CD4-positive, alpha-beta T cell (primary cell): ENCODE data around the gene TLR4. TPM values are rescaled to one million over a fixed set of nuclear protein-coding genes. Genes with fewer than 3 reads are reported as not detected.

Experiments
- ATAC-seq: fragments of 200-7000 bp; cut with Tn5 transposase; one replicate; pipeline ENCODE4 v1.10.0; 2022; ENCODE audit warnings: mild to moderate bottlenecking; ENCODE audit not compliant: poor library complexity
- CTCF ChIA-PET: fragments of 350-600 bp; sonication (Branson Sonifier 250); formaldehyde crosslinking; loops from one replicate; lab custom pipeline; 2021; ENCODE audit warnings: antibody characterized with exemption, inconsistent platforms; lab: Charles Lee
- POLR2A ChIA-PET: fragments of 350-600 bp; sonication (Branson Sonifier 250); formaldehyde crosslinking; loops from one replicate; lab custom pipeline; 2021; ENCODE audit warnings: antibody characterized with exemption, inconsistent platforms; lab: Charles Lee
- DNase-seq, 14 experiments: peaks; one replicate each; pipeline ENCODE4 v3.0.0-alpha.2; 2013 to 2020; ENCODE audit warnings: mixed read lengths in 2 of 14
- H3K27ac ChIP-seq, 2 donors: one replicate each; pipeline versions ENCODE4 v1.5.1 to v1.7.0; 2013; ENCODE audit warnings: low read length in 2 of 2, low read depth in 1 of 2, mild to moderate bottlenecking in 1 of 2
- H3K27me3 ChIP-seq, 2 experiments: 1 replicate in 1 of 2; 2 replicates in 1 of 2; pipeline versions ENCODE4 v1.6.1 to v1.7.0; 2013; ENCODE audit warnings: low read length in 2 of 2, control low read depth in 1 of 2, mild to moderate bottlenecking in 1 of 2, moderate library complexity in 1 of 2; ENCODE audit not compliant: insufficient read depth in 2 of 2, control insufficient read depth in 1 of 2
- H3K36me3 ChIP-seq: one replicate; pipeline ENCODE4 v1.6.1; 2013; ENCODE audit warnings: low read length, control low read depth; ENCODE audit not compliant: insufficient read depth
- H3K4me1 ChIP-seq: one replicate; pipeline ENCODE4 v1.6.1; 2013; ENCODE audit warnings: low read length, control low read depth; ENCODE audit not compliant: insufficient read depth
- H3K4me3 ChIP-seq: one replicate; pipeline ENCODE4 v1.5.1; 2013; ENCODE audit warnings: mild to moderate bottlenecking, low read length, moderate library complexity
- H3K9me3 ChIP-seq, 2 experiments: 1 replicate in 1 of 2; 2 replicates in 1 of 2; pipeline versions ENCODE4 v1.6.1 to v1.7.0; 2013; ENCODE audit warnings: low read length in 2 of 2, mild to moderate bottlenecking in 2 of 2, control low read depth in 1 of 2, moderate library complexity in 1 of 2; ENCODE audit not compliant: control insufficient read depth in 1 of 2, insufficient read depth in 1 of 2
- H3K27ac Mint-ChIP-seq: one replicate; pipeline ENCODE4 v1.8.0; 2020; ENCODE audit warnings: mixed read lengths
- H3K27me3 Mint-ChIP-seq: one replicate; pipeline ENCODE4 v1.8.0; 2021; ENCODE audit warnings: mixed read lengths
- H3K36me3 Mint-ChIP-seq: one replicate; pipeline ENCODE4 v1.8.0; 2021; ENCODE audit warnings: low read depth, mixed read lengths
- H3K4me1 Mint-ChIP-seq: one replicate; pipeline ENCODE4 v1.8.0; 2021; ENCODE audit warnings: low read depth, mixed read lengths
- H3K4me3 Mint-ChIP-seq: one replicate; pipeline ENCODE4 v1.8.0; 2020; ENCODE audit warnings: mild to moderate bottlenecking, mixed read lengths
- H3K9me3 Mint-ChIP-seq: one replicate; pipeline ENCODE4 v1.8.0; 2020; ENCODE audit warnings: mixed read lengths
- CTCF ChIP-seq: fragments of 200-600 bp; IDR thresholded peaks from one replicate; pipeline ENCODE4 v1.8.0; 2022; ENCODE audit warnings: antibody characterized with exemption, mild to moderate bottlenecking
- intact Hi-C, 2 experiments: fragments of 100-400 bp; cut with DNase I in 1 of 2; cut with micrococcal nuclease in 1 of 2; formaldehyde crosslinking; loops; one replicate each; pipeline versions ENCODE4 v1.15.1 to v1.9.0; 2023 to 2025; cut with DNase I, micrococcal nuclease
- total RNA-seq, 174 experiments: library from RNA in 2 of 174; stranded (reverse) in 2 of 174; gene quantifications; one replicate each; pipeline ENCODE4 v1.2.3 and lab custom pipeline; 2021 to 2026

Gene TLR4
- total RNA-seq, 2 experiments from 2014 or later = 0.34 to 0.44 TPM

GRCh38 chr9:117664419-117664818, 39.8 kb upstream of the TLR4 start:
- CTCF ChIA-PET = no interaction called here
- Histone ChIP-seq H3K4me3 (no peak overlapping the region), H3K9me3 (peaks cover 0 to 3% of the 10 kb centered on the region in 2 experiments), H3K27me3 (no peaks in the 10 kb centered on the region), H3K4me1 (no peaks in the 10 kb centered on the region), H3K27ac (no peak overlapping the region), H3K36me3 (no peaks in the 10 kb centered on the region)
- Mint-ChIP-seq H3K4me1 (no peaks in the 10 kb centered on the region), H3K27me3 (no peaks in the 10 kb centered on the region), H3K36me3 (no peaks in the 10 kb centered on the region), H3K4me3 (no peak overlapping the region), H3K27ac (no peak overlapping the region), H3K9me3 (no peaks in the 10 kb centered on the region)
- no peak for TF ChIP-seq CTCF
- POLR2A ChIA-PET = no interaction called here
- DNase-seq (no peak), ATAC-seq (no peak)
- intact Hi-C loops = no loop called here

GRCh38 chr9:117665601-117666385, 38.4 kb upstream of the TLR4 start:
- no peaks in the 10 kb centered on the region for H3K27me3 ChIP-seq
- TF ChIP-seq CTCF = no peak
- DNase-seq = no peak
- H3K27ac Mint-ChIP-seq = no peak overlapping the region
- H3K36me3 ChIP-seq = no peaks in the 10 kb centered on the region
- no peaks in the 10 kb centered on the region for H3K4me1 ChIP-seq
- no peak overlapping the region for H3K27ac ChIP-seq
- H3K4me3 Mint-ChIP-seq = no peak overlapping the region
- intact Hi-C loops = no loop called here
- no peaks in the 10 kb centered on the region for H3K9me3 Mint-ChIP-seq
- H3K27me3 Mint-ChIP-seq = no peaks in the 10 kb centered on the region
- no peaks in the 10 kb centered on the region for H3K36me3 Mint-ChIP-seq
- ChIA-PET POLR2A (no interaction called here), CTCF (no interaction called here)
- ATAC-seq = no peak
- H3K4me3 ChIP-seq = no peak overlapping the region
- H3K9me3 ChIP-seq = peaks cover 0 to 3% of the 10 kb centered on the region in 2 experiments
- H3K4me1 Mint-ChIP-seq = no peaks in the 10 kb centered on the region

DNA sequence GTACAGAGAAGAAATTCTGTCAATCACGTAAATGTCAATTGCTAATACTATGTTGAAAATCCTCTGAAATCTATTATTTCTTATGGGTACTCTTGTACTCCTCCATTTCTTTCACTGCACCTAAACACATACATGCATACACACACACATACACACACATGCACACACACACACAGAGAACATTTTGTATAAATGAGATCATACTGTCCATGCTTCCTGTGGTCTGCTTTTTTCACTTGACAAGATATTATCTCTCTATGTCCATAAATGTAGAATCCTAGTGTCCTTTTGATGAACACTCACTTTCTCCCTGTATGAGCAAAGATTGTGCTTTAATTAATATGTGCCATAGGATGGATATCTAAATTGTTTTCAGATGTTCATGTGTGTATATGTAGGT, 32.7 kb upstream of the TLR4 start:
- no peak for TF ChIP-seq CTCF
- Mint-ChIP-seq H3K4me3 (no peak overlapping the region), H3K9me3 (no peaks in the 10 kb centered on the region), H3K36me3 (no peaks in the 10 kb centered on the region), H3K4me1 (no peaks in the 10 kb centered on the region), H3K27ac (no peak overlapping the region), H3K27me3 (peaks cover 4% of the 10 kb centered on the region)
- ChIA-PET CTCF (no interaction called here), POLR2A (no interaction called here)
- H3K4me3 ChIP-seq = no peak overlapping the region
- no peak for DNase-seq
- intact Hi-C loops = no loop called here
- H3K4me1 ChIP-seq = no peaks in the 10 kb centered on the region
- H3K27me3 ChIP-seq = no peaks in the 10 kb centered on the region
- ATAC-seq = no peak
- peaks cover 0 to 3% of the 10 kb centered on the region in 2 experiments for H3K9me3 ChIP-seq
- no peaks in the 10 kb centered on the region for H3K36me3 ChIP-seq
- H3K27ac ChIP-seq = no peak overlapping the region
